ENCODE data around the gene FAM136A. TPM values are rescaled to one million over a fixed set of nuclear protein-coding genes. Genes with fewer than 3 reads are reported as not detected.
A peak's percentile ranks its signal among the peaks of the same experiment; 100 is the strongest.

FAM136A gene
- total and polyA plus RNA-seq, 2 of the 13 experiments (the other 11 are each of a cell fraction or from before 2014, with no cell fraction given) = 77.8 to 126 TPM

DNA sequence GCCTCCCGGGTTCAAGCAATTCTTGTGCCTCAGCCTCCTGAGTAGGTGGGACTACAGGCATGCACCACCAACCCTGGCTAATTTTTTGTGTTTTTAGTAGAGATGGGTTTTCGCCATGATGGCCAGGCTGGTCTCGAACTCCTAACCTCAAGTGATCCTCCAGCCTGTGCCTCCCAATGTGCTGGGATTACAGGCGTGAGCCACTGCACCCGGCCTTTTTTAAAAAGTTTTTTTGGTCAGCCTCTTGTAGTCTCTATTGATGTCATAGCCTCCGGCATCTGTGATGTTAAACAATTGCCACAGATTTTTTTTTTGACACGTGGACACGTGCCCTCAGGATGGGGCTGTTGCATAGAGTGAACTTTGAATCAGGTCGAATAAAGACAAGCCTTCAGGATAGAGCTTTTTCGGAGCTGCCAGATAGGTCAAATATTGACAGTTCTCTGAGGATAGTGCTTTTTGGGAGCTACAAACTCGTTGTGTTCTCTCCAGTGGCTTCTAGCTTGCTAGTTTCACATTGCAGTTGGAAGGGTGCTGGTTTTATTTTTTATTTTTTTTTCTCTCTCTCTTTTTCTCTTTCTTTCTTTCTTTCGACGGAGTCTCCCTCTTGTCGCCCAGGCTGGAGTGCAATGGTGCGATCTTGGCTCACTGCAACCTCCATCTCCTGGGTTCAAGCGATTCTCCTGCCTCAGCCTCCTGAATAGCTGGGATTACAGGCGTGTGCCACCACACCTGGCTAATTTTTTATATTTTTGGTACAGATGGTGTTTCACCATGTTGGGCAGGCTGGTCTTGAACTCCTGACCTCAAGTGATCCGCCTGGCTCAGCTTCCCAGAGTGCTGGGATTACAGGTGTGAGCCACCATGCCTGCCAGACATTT is 32.2 kb downstream of the FAM136A start (continued):
- TF ChIP-seq ETV5 (CRISPR knock-in tag; IDR thresholded peaks at IDR 0.05; ENCODE audit: borderline replicate concordance) (peak; percentile 72; the same call in 1 of the 2 replicates), JUN (CRISPR knock-in tag; IDR thresholded peaks at IDR 0.05) (peak; percentile 80), ZMYM3 (CRISPR knock-in tag; IDR thresholded peaks at IDR 0.05) (peak; percentile 59; the same call in 1 of the 2 replicates), ZFP36L1 (CRISPR knock-in tag; IDR thresholded peaks at IDR 0.05) (peak; percentile 89), MED8 (CRISPR knock-in tag; IDR thresholded peaks at IDR 0.05; ENCODE audit: insufficient replicate concordance) (peak; percentile 55), NR2F6 (IDR thresholded peaks at IDR 0.05) (peak; percentile 76), NR2F6 (CRISPR knock-in tag; IDR thresholded peaks at IDR 0.05) (peak; percentile 78), SOX13 (IDR thresholded peaks at IDR 0.05) (peak; percentile 97), SOX13 (CRISPR knock-in tag; conservative IDR thresholded peaks at IDR 0.05 in 1 of 2, IDR thresholded peaks at IDR 0.05 in 1 of 2) (peak in 1 of 2 experiments; percentile 99; a peak in 2 of 4 replicates), NCOA2 (CRISPR knock-in tag; IDR thresholded peaks at IDR 0.05) (peak; percentile 89), ZBTB42 (CRISPR knock-in tag; IDR thresholded peaks at IDR 0.05) (0 out of 2 replicates have a peak, but pooled peaks have one; percentile 39), ZMYM4 (CRISPR knock-in tag; IDR thresholded peaks at IDR 0.05) (peak; percentile 77), POLR2A (IDR thresholded peaks at IDR 0.05; ENCODE audit: insufficient read depth in 1 of 2, low read depth in 2 of 2, low read length in 2 of 2) (peak in 1 of 2 experiments; percentile 36; a peak in 1 of 4 replicates), ZNF781 (CRISPR knock-in tag; IDR thresholded peaks at IDR 0.05; ENCODE audit: borderline replicate concordance, not compliant biosample characterization) (peak; percentile 40), AHR (CRISPR knock-in tag; IDR thresholded peaks at IDR 0.05) (peak; percentile 30; the same call in 1 of the 2 replicates), ZNF430 (CRISPR knock-in tag; IDR thresholded peaks at IDR 0.05) (peak; percentile 84), RORA (CRISPR knock-in tag; IDR thresholded peaks at IDR 0.05) (peak; percentile 93)
- TF ChIP-seq, protein P1, sequence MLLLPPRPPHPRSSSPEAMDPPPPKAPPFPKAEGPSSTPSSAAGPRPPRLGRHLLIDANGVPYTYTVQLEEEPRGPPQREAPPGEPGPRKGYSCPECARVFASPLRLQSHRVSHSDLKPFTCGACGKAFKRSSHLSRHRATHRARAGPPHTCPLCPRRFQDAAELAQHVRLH (CRISPR knock-in tag; IDR thresholded peaks at IDR 0.05; ENCODE audit: borderline replicate concordance, low read depth) = peak; percentile 76; the same call in 1 of the 2 replicates
- TF ChIP-seq, protein P2, sequence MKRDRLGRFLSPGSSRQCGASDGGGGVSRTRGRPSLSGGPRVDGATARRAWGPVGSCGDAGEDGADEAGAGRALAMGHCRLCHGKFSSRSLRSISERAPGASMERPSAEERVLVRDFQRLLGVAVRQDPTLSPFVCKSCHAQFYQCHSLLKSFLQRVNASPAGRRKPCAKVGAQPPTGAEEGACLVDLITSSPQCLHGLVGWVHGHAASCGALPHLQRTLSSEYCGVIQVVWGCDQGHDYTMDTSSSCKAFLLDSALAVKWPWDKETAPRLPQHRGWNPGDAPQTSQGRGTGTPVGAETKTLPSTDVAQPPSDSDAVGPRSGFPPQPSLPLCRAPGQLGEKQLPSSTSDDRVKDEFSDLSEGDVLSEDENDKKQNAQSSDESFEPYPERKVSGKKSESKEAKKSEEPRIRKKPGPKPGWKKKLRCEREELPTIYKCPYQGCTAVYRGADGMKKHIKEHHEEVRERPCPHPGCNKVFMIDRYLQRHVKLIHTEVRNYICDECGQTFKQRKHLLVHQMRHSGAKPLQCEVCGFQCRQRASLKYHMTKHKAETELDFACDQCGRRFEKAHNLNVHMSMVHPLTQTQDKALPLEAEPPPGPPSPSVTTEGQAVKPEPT (CRISPR knock-in tag; IDR thresholded peaks at IDR 0.05; ENCODE audit: low read depth) = peak; percentile 57; the same call in 1 of the 2 replicates
- TF ChIP-seq, protein P3, sequence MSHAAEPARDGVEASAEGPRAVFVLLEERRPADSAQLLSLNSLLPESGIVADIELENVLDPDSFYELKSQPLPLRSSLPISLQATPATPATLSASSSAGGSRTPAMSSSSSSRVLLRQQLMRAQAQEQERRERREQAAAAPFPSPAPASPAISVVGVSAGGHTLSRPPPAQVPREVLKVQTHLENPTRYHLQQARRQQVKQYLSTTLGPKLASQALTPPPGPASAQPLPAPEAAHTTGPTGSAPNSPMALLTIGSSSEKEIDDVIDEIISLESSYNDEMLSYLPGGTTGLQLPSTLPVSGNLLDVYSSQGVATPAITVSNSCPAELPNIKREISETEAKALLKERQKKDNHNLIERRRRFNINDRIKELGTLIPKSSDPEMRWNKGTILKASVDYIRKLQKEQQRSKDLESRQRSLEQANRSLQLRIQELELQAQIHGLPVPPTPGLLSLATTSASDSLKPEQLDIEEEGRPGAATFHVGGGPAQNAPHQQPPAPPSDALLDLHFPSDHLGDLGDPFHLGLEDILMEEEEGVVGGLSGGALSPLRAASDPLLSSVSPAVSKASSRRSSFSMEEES (CRISPR knock-in tag; IDR thresholded peaks at IDR 0.05) = peak; percentile 91
- TF ChIP-seq, protein P4, sequence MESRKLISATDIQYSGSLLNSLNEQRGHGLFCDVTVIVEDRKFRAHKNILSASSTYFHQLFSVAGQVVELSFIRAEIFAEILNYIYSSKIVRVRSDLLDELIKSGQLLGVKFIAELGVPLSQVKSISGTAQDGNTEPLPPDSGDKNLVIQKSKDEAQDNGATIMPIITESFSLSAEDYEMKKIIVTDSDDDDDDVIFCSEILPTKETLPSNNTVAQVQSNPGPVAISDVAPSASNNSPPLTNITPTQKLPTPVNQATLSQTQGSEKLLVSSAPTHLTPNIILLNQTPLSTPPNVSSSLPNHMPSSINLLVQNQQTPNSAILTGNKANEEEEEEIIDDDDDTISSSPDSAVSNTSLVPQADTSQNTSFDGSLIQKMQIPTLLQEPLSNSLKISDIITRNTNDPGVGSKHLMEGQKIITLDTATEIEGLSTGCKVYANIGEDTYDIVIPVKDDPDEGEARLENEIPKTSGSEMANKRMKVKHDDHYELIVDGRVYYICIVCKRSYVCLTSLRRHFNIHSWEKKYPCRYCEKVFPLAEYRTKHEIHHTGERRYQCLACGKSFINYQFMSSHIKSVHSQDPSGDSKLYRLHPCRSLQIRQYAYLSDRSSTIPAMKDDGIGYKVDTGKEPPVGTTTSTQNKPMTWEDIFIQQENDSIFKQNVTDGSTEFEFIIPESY (CRISPR knock-in tag; IDR thresholded peaks at IDR 0.05) = peak; percentile 57; the same call in 1 of the 2 replicates
- TF ChIP-seq, protein P5, sequence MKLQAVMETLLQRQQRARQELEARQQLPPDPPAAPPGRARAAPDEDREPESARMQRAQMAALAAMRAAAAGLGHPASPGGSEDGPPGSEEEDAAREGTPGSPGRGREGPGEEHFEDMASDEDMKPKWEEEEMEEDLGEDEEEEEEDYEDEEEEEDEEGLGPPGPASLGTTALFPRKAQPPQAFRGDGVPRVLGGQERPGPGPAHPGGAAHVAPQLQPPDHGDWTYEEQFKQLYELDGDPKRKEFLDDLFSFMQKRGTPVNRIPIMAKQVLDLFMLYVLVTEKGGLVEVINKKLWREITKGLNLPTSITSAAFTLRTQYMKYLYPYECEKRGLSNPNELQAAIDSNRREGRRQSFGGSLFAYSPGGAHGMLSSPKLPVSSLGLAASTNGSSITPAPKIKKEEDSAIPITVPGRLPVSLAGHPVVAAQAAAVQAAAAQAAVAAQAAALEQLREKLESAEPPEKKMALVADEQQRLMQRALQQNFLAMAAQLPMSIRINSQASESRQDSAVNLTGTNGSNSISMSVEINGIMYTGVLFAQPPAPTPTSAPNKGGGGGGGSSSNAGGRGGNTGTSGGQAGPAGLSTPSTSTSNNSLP (IDR thresholded peaks at IDR 0.05; ENCODE audit: low read depth, low read length) = peak; percentile 96

Measured in HepG2 (cell line).